ENCODE measurements around the gene TIMM22.

TIMM22 gene

DNA sequence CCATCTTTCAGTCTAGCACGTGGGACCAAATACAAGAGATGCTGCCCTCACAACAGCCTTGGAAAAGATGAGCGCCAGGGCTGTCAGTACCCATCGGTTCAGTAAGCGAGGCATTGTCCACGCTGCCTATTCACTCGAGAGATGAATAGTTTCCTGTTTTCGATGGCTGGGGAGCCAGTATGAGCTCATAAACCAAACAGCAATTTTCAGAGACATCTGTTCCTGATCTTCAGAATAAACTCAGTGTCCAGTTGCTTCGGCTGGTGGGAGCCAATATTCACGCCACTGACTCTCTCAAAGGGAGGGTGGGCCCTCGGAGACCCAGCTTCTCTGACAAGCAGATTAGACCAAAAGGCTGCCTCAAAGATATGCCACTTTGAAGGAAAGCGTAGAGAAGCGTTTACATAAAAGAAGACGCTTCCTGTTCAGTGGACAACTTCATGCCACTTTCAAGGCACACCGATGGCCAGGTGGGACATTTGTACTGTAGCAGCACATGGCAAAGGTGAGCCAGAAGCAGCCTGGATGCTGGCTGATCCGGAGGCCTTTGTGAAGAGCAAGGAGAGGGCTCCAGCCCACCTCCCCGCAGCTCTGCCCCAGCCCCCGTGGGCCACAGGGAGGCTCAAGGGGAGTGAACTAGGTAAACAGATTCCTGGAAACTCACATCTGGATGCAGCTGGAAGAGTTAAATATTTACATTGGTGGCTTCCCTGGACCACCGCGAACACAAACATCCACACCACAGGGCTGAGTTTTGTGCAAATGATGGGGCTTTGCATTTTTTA lies 6.0 kb downstream of the TIMM22 start:
- no peak for DNase-seq

DNA sequence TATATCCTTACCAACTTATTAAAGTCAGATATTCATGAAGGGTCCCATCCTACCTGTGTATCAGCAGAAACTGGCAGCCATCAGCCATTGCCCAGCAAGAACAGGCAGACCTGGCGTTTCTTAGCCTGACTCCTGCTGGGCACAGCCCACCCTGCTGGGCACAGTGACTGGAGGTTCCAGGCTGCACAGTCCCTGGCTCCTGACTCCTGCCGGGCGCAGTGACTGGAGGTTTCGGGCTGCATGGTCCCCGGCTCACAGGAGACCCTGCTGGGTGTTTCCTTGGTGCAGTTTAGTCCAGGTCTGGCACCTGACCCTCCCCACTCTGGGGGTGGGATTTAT lies 6.7 kb downstream of the TIMM22 start:
- DNase-seq: no peak

DNA sequence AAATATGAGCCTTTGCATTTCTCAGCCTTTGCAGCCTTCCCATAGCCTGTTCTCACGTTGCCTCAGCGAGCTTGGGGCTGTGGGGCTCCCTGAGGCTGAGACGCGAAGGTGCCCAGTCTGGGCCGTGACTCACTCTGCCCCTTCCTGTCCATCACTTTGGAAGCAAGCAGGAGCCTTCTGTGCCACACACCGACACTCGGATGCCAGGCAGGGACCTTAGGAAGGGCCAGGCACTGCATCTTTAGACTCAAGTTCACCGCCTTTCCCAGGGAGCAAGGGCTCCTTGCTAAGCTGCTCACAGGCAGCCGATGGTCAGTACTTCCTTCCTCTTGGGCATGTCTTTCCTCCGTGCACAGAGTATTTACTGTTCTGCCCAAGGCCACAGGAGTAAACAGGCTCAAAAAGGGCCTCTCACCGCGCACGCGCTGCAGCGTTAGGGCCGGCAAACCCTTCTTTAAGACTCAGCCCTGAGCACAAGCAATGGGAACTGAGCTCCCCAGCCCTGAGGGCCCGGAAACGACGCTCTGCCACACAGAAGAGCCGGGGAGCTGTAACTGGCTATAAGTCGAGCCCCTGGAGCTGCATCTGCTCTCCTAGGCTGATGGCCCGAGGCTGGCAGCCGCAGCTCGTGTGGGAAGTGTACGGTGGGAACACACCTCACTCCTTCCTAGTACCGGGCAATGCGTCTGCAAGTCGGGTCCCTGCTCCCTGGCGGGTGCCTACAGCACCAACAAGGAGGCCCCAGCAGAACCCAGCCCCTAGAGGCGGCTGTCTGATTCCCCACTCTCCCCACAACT lies 7.2 kb downstream of the TIMM22 start:
- DNase-seq: no peak

DNA sequence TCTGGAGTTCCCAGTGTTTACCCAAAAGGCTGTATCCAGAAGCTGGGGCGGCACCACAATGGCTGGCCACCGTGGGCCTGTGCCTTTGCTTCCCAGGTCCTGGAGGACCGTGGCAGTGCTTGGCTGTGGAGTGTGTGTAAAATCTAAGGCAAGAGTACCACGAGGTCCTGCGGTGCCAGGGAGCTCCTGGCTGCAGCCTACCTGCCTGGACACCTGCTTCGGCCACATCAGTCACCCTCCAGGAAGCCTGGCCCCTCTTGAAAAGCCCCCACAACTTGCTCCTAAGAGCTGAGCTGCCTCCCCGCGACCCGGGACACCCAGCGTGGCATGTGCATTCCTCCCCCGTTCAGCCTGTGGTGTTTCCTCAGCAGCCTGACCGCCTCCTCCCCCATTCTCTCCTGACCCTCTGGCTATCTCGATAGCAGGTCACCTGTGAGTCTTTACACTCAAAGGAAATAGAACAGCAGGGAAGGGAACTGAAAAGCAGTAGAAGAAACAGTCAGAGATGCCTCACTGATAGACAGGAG lies 7.9 kb downstream of the TIMM22 start:
- DNase-seq: no peak

DNA sequence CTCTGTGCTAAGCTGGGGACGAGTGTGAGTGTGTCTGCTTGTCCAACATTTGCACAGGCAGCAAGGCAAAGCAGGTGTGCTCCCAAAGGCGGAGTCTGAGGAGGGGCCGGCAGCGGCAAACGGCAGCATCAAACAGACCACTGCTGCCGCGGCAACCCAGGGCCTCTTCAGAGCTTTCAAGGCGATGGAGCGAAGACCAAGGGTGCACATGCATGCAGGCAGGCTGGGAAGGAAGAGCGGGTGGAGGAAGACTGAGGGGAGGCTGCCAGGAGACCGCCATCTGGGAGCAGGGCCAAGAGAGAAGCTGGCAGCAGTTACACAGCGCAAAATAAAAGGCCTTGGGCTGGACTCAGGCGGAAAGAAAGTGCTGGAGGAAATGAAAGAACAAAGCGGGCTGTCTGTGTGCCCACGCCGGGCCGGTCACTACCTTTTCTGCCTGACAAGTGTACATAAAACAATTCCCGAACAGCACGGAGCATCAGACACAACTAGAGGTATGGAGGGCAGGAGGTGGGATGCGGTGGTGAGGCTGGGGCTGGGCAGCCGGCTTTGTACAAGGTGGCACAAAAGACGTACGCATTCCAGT lies 8.5 kb downstream of the TIMM22 start:
- no peak for DNase-seq

DNA sequence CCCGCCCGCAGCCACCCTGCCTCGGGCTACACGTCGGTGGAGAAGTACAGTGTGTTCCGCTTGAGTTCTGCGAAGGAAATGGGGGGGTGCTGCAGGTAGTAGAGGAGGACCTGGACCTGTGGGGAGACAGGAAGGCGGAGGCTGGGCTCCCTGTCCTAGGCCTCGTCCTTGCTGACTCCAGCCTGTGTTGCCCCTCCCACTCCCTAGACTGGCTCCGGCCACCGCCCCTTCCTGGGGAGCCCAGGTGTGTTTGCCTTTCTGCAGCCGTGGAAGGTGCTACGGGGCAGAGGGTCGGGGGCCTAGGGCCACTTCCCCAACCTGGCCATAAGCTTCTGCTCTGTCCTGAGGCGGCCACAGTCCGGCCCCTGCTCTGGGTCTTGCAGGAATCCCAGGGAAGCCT lies 9.1 kb downstream of the TIMM22 start:
- DNase-seq: no peak

GRCh38 chr17:1007310-1008007 lies 10.5 kb downstream of the TIMM22 start:
- no peak for DNase-seq

- DNase-seq: no peak
These were observed 11.3 kb downstream of the TIMM22 start for GRCh38 chr17:1008008-1008761.

GRCh38 chr17:1009229-1010085 lies 12.5 kb downstream of the TIMM22 start:
- DNase-seq: no peak

DNA sequence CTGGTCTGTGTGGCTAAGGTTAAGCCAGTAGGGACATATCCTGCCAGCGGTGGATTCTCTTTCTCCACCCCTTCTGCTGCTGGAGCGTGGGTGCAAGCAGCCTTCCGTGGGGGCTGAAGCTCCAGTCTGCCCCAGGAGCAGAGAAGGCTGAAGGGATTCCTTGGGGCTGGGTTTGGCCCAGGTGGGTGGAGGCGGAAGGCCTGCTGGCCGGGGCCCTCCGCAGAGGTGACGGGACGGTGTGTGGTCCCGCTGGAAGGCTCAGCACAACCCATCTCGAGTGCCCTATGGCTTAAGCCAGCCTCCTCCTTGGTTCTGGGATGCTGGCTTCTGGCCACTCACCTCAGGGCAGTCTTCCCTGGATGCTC lies 13.1 kb downstream of the TIMM22 start:
- no peak for DNase-seq

DNA sequence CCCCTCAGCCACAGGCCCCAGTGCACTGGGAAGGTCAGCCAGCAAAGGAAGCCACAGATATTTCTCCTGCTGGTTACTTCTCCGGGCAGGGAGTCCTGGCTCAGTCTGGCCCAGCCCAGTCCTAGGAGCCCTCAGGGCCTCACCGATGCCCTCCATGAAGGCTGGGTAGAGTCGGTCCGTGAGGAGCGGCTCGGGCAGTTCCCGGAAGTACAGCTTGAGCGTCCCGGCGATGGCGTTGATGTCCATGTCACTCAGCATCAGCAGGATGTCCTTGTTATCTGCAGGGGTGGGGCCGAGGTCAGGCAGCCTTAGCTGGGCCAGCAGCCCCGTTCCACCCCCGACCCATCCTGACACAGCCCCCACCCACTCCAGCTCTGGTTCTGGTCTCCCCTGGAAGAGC lies 13.7 kb downstream of the TIMM22 start:
- no peak for DNase-seq

- DNase-seq: no peak
These were observed 14.2 kb downstream of the TIMM22 start for GRCh38 chr17:1011138-1011537.

GRCh38 chr17:1011760-1012735 lies 15.1 kb downstream of the TIMM22 start:
- no peak for DNase-seq

DNA sequence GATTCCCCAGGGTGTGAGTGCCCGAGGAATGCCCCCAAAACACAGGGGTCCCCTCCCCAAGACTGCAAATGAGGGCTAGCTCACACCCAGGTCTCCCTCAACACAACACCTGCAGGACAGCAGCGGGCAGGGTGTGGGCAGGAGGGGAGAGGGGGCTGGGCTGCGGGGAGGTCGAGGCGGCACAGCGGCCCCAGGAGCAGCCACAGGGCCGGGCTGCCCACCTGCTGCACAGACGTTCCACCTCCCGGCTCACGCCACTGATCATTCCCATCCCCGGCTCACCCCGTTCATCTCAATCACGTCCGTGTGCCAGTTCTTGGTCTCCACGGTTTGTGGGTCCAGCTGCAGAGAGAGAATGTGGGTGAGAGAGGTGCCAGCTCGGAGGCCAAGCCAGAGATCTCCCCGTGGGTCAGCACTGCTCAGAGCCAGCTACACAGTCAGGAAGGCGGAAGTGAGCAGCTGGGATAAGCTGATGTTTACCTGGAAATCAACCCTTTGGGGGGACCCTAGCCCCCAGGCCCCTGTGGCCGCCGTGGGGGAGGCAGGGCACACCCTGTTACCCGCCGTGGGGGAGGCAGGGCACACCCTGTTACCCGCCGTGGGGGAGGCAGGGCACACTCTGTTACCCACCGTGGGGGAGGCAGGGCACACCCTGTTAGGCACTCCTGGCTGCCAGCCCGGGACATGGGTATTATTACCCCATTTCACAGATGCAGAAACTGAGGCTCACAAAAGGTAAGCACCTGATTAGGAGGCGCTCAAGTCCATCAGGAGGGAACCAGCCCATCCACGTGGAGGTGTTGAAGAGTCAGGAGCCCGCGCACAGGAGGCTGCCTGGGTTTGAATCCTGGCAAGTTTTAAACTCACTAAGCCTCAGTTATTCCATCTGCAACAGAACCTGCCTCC lies 16.1 kb downstream of the TIMM22 start:
- DNase-seq: no peak

- DNase-seq: no peak
These were observed 16.8 kb downstream of the TIMM22 start for GRCh38 chr17:1013729-1014090.

- DNase-seq: no peak
These were observed 21.6 kb downstream of the TIMM22 start for GRCh38 chr17:1018547-1018946.

- no peak for DNase-seq
These were observed 22.5 kb downstream of the TIMM22 start for GRCh38 chr17:1019451-1019850.

DNA sequence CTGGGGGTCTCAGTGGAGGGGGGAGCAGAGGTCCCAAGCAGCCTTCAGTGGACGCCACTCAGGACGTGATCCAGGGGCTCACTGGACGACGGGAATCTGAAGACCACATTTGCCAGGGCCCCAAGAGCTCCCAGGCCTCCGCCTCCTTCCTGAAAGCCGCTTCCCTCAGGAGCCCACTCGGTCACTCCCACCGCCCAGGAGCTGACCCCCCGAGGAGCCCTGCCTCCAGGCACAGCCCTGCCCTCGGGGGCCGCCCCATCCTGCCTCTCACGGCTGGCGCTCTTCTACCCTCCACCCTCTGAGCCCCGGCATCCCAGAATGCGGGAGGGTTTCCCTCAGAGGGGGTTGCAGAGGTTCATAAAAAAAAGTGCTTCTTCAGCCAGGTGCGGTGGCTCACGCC lies 24.2 kb downstream of the TIMM22 start:
- DNase-seq: no peak

Measured in NCI-H82 (cell line).